ENCODE data around the gene CAT.

GRCh38 chr11:34510673-34511072, 71.9 kb downstream of the CAT start:
- no peak for TF ChIP-seq CTCF (IDR thresholded peaks at IDR 0.05)
- no peak for TF ChIP-seq POLR2AphosphoS5 (IDR thresholded peaks at IDR 0.05; ENCODE audit: insufficient read depth in 1 of 2, low read depth in 1 of 2)
- no peak for TF ChIP-seq POLR2A (IDR thresholded peaks at IDR 0.05)

All from vagina (tissue), 2 donors.